WTC11 (cell line): ENCODE measurements around the gene PAPPA2. TPM values are rescaled to one million over a fixed set of nuclear protein-coding genes. Genes with fewer than 3 reads are reported as not detected.

Experiments
- ATAC-seq: fragments of 200-7000 bp; cut with Tn5 transposase; 2 replicates; pipeline ENCODE4 v1.10.0; 2021; ENCODE audit warnings: mild to moderate bottlenecking, moderate library complexity
- CTCF ChIA-PET: fragments of 300-600 bp; sonication (Branson Sonifier 250); formaldehyde crosslinking; loops from one replicate; lab custom pipeline; 2021; ENCODE audit warnings: antibody characterized with exemption; lab: Charles Lee
- POLR2A ChIA-PET: fragments of 350-600 bp; sonication (Branson Sonifier 250); formaldehyde crosslinking; loops from one replicate; lab custom pipeline; 2021; ENCODE audit warnings: antibody characterized with exemption; lab: Charles Lee
- DNase-seq: peaks from one replicate; pipeline ENCODE4 v3.0.0; 2021; ENCODE audit warnings: low spot score
- H3K27ac Mint-ChIP-seq: 2 replicates; pipeline ENCODE4 v1.8.0; 2021; ENCODE audit warnings: mixed read lengths
- H3K27me3 Mint-ChIP-seq: 2 replicates; pipeline ENCODE4 v1.8.0; 2021; ENCODE audit warnings: low read depth, mild to moderate bottlenecking, moderate library complexity, mixed read lengths
- H3K36me3 Mint-ChIP-seq: 2 replicates; pipeline ENCODE4 v1.8.0; 2021; ENCODE audit warnings: mixed read lengths
- H3K4me1 Mint-ChIP-seq: 2 replicates; pipeline ENCODE4 v1.8.0; 2022; ENCODE audit warnings: mixed read lengths
- H3K4me3 Mint-ChIP-seq: 2 replicates; pipeline ENCODE4 v1.8.0; 2021; ENCODE audit warnings: mild to moderate bottlenecking, moderate library complexity, mixed read lengths
- H3K9me3 Mint-ChIP-seq: 2 replicates; pipeline ENCODE4 v1.8.0; 2021; ENCODE audit warnings: mixed read lengths
- ATF1 ChIP-seq: sonication (generic); formaldehyde crosslinking; IDR thresholded peaks from 2 replicates; pipeline ENCODE4 v1.8.1; 2023; ENCODE audit warnings: mild to moderate bottlenecking, moderate library complexity, missing genetic modification reagents
- CDX4 ChIP-seq: fragments of 250-450 bp; sonication (Bioruptor Pico); IDR thresholded peaks from 2 replicates; pipeline ENCODE4 v1.9.0; 2021; ENCODE audit warnings: moderate library complexity, mild to moderate bottlenecking, inconsistent platforms, borderline replicate concordance
- ELF4 ChIP-seq: sonication (generic); formaldehyde crosslinking; IDR thresholded peaks from 2 replicates; pipeline ENCODE4 v1.8.1; 2022; ENCODE audit warnings: low read depth, mild to moderate bottlenecking, moderate library complexity, missing genetic modification reagents
- EMX1 ChIP-seq: fragments of 250-450 bp; sonication (Bioruptor Pico); IDR thresholded peaks from 2 replicates; pipeline ENCODE4 v1.8.0; 2021; ENCODE audit warnings: mild to moderate bottlenecking
- FOXK1 ChIP-seq: sonication (generic); formaldehyde crosslinking; IDR thresholded peaks from 2 replicates; pipeline ENCODE4 v1.8.0; 2022; ENCODE audit warnings: mild to moderate bottlenecking, moderate library complexity, missing genetic modification reagents
- IRF1 ChIP-seq: sonication (generic); formaldehyde crosslinking; IDR thresholded peaks from 2 replicates; pipeline ENCODE4 v1.8.0; 2023; ENCODE audit warnings: missing genetic modification reagents
- JAZF1 ChIP-seq: fragments of 250-450 bp; sonication (Bioruptor Pico); IDR thresholded peaks from 2 replicates; pipeline ENCODE4 v1.9.0; 2021; ENCODE audit warnings: moderate library complexity, mild to moderate bottlenecking, inconsistent platforms
- MLX ChIP-seq: sonication (generic); formaldehyde crosslinking; IDR thresholded peaks from 2 replicates; pipeline ENCODE4 v1.8.1; 2023; ENCODE audit warnings: mild to moderate bottlenecking, missing genetic modification reagents, moderate library complexity
- MYBL2 ChIP-seq: sonication (generic); formaldehyde crosslinking; IDR thresholded peaks from 2 replicates; pipeline ENCODE4 v1.8.1; 2023; ENCODE audit warnings: mild to moderate bottlenecking, moderate library complexity, missing genetic modification reagents
- NFYB ChIP-seq: sonication (generic); formaldehyde crosslinking; conservative IDR thresholded peaks from 2 replicates; pipeline ENCODE4 v1.8.0; 2022; ENCODE audit warnings: low read depth, missing genetic modification reagents
- NR1H2 ChIP-seq: sonication (generic); formaldehyde crosslinking; IDR thresholded peaks from 2 replicates; pipeline ENCODE4 v1.9.0; 2021; ENCODE audit warnings: mild to moderate bottlenecking, moderate library complexity, missing genetic modification reagents
- NR2C2 ChIP-seq: sonication (generic); formaldehyde crosslinking; IDR thresholded peaks from 2 replicates; pipeline ENCODE4 v1.8.0; 2022; ENCODE audit warnings: mild to moderate bottlenecking, missing genetic modification reagents
- RORB ChIP-seq: fragments of 250-450 bp; sonication (Bioruptor Pico); IDR thresholded peaks from 2 replicates; pipeline ENCODE4 v1.9.0; 2021; ENCODE audit warnings: mild to moderate bottlenecking
- SMAD3 ChIP-seq: sonication (generic); formaldehyde crosslinking; IDR thresholded peaks from 2 replicates; pipeline ENCODE4 v1.8.0; 2022; ENCODE audit warnings: missing genetic modification reagents, mild to moderate bottlenecking, borderline replicate concordance
- TEAD1 ChIP-seq: sonication (generic); formaldehyde crosslinking; IDR thresholded peaks from 2 replicates; pipeline ENCODE4 v1.8.0; 2022; ENCODE audit warnings: mild to moderate bottlenecking, missing genetic modification reagents
- USF2 ChIP-seq: sonication (generic); formaldehyde crosslinking; IDR thresholded peaks from 2 replicates; pipeline ENCODE4 v1.8.1; 2023; ENCODE audit warnings: mild to moderate bottlenecking, missing genetic modification reagents, moderate library complexity
- ZBTB43 ChIP-seq: sonication (generic); formaldehyde crosslinking; IDR thresholded peaks from 2 replicates; pipeline ENCODE4 v1.8.1; 2023; ENCODE audit warnings: mild to moderate bottlenecking, missing genetic modification reagents
- ZNF138 ChIP-seq: sonication (generic); formaldehyde crosslinking; conservative IDR thresholded peaks from 2 replicates; pipeline ENCODE4 v1.8.1; 2022; ENCODE audit warnings: mild to moderate bottlenecking, moderate library complexity, missing genetic modification reagents
- ZNF219 ChIP-seq: sonication (generic); formaldehyde crosslinking; IDR thresholded peaks from 2 replicates; pipeline ENCODE4 v1.8.0; 2023; ENCODE audit warnings: missing genetic modification reagents, mild to moderate bottlenecking, borderline replicate concordance
- ZNF232 ChIP-seq: sonication (generic); formaldehyde crosslinking; IDR thresholded peaks from 2 replicates; pipeline ENCODE4 v1.8.0; 2022; ENCODE audit warnings: mild to moderate bottlenecking, missing genetic modification reagents
- ZNF263 ChIP-seq: sonication (generic); formaldehyde crosslinking; IDR thresholded peaks from 2 replicates; pipeline ENCODE4 v1.8.1; 2022; ENCODE audit warnings: low read depth, mild to moderate bottlenecking, moderate library complexity, missing genetic modification reagents
- ZNF425 ChIP-seq: fragments of 250-450 bp; sonication (Bioruptor Pico); conservative IDR thresholded peaks from 2 replicates; pipeline ENCODE4 v1.9.0; 2021; ENCODE audit warnings: mild to moderate bottlenecking
- total RNA-seq: library from RNA; stranded (reverse); gene quantifications from 3 replicates; pipeline ENCODE4 v1.2.3, GENCODE V29; 2021
- TF ChIP-seq, protein P1 (sequence below): sonication (generic); formaldehyde crosslinking; conservative IDR thresholded peaks from 2 replicates; pipeline ENCODE4 v1.8.1; 2023; ENCODE audit warnings: mild to moderate bottlenecking, low read depth, missing genetic modification reagents, moderate library complexity
- TF ChIP-seq, protein P2 (sequence below): sonication (generic); formaldehyde crosslinking; conservative IDR thresholded peaks from 2 replicates; pipeline ENCODE4 v1.8.1; 2022; ENCODE audit warnings: mild to moderate bottlenecking, missing genetic modification reagents

The PAPPA2 gene
- total RNA-seq, 1 experiment from 2014 or later, result 0.74 TPM

GRCh38 chr1:176885751-176886150 is 422.8 kb downstream of the PAPPA2 start:
- Mint-ChIP-seq H3K27me3 (no peaks in the 10 kb centered on the region), H3K36me3 (no peaks in the 10 kb centered on the region), H3K27ac (no peak overlapping the region), H3K4me1 (no peaks in the 10 kb centered on the region), H3K9me3 (no peaks in the 10 kb centered on the region), H3K4me3 (no peak overlapping the region)
- TF ChIP-seq EMX1 (no peak), NFYB (no peak), ELF4 (CRISPR knock-in tag) (no peak), SMAD3 (CRISPR knock-in tag) (no peak), NR2C2 (CRISPR knock-in tag) (no peak), CDX4 (CRISPR knock-in tag) (no peak), MLX (no peak), TEAD1 (CRISPR knock-in tag) (no peak), IRF1 (no peak), RORB (CRISPR knock-in tag) (no peak), ZBTB43 (CRISPR knock-in tag) (no peak), FOXK1 (CRISPR knock-in tag) (no peak), MYBL2 (CRISPR knock-in tag) (no peak), ZNF232 (no peak), ATF1 (CRISPR knock-in tag) (no peak), ZNF138 (CRISPR knock-in tag) (no peak), ZNF425 (CRISPR knock-in tag) (no peak)
- TF ChIP-seq, protein P1, sequence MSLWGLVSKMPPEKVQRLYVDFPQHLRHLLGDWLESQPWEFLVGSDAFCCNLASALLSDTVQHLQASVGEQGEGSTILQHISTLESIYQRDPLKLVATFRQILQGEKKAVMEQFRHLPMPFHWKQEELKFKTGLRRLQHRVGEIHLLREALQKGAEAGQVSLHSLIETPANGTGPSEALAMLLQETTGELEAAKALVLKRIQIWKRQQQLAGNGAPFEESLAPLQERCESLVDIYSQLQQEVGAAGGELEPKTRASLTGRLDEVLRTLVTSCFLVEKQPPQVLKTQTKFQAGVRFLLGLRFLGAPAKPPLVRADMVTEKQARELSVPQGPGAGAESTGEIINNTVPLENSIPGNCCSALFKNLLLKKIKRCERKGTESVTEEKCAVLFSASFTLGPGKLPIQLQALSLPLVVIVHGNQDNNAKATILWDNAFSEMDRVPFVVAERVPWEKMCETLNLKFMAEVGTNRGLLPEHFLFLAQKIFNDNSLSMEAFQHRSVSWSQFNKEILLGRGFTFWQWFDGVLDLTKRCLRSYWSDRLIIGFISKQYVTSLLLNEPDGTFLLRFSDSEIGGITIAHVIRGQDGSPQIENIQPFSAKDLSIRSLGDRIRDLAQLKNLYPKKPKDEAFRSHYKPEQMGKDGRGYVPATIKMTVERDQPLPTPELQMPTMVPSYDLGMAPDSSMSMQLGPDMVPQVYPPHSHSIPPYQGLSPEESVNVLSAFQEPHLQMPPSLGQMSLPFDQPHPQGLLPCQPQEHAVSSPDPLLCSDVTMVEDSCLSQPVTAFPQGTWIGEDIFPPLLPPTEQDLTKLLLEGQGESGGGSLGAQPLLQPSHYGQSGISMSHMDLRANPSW (CRISPR knock-in tag), result no peak
- POLR2A ChIA-PET, result no interaction called here
- CTCF ChIA-PET, result no interaction called here
- no peak for DNase-seq
- no peak for ATAC-seq

GRCh38 chr1:176888471-176889032 is 425.6 kb downstream of the PAPPA2 start:
- CTCF ChIA-PET, result interaction anchor here (1.0 kb wide), 1 partner anchor 10 kb away, joined by 3 read pairs; no protein-coding TSS in a partner anchor
- POLR2A ChIA-PET, result no interaction called here
- no peaks in the 10 kb centered on the region for H3K4me1 Mint-ChIP-seq
- ATAC-seq (no peak), DNase-seq (no peak)
- no peaks in the 10 kb centered on the region for H3K27me3 Mint-ChIP-seq
- H3K36me3 Mint-ChIP-seq, result no peaks in the 10 kb centered on the region
- no peaks in the 10 kb centered on the region for H3K9me3 Mint-ChIP-seq
- H3K27ac Mint-ChIP-seq, result no peak overlapping the region
- H3K4me3 Mint-ChIP-seq, result no peak overlapping the region
- TF ChIP-seq NR1H2 (no peak), ZNF263 (CRISPR knock-in tag) (no peak), ZNF219 (CRISPR knock-in tag) (no peak), USF2 (CRISPR knock-in tag) (no peak), FOXK1 (CRISPR knock-in tag) (no peak), EMX1 (no peak), JAZF1 (CRISPR knock-in tag) (no peak)
- TF ChIP-seq, protein P2, sequence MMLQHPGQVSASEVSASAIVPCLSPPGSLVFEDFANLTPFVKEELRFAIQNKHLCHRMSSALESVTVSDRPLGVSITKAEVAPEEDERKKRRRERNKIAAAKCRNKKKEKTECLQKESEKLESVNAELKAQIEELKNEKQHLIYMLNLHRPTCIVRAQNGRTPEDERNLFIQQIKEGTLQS (CRISPR knock-in tag), result no peak
